ENCODE results near the gene CDH15.

- no peak for TF ChIP-seq POLR2A (IDR thresholded peaks at IDR 0.05)
- TF ChIP-seq CTCF (IDR thresholded peaks at IDR 0.05): no peak
These were observed 58.7 kb downstream of the CDH15 start for GRCh38 chr16:89230255-89230654.
